NCI-H510A (cell line): Measurements from ENCODE around the gene NYAP1.

Experiments used
- DNase-seq: peaks from one replicate; lab custom pipeline; 2025; lab: John Stamatoyannopoulos, UW

NYAP1 gene

DNA sequence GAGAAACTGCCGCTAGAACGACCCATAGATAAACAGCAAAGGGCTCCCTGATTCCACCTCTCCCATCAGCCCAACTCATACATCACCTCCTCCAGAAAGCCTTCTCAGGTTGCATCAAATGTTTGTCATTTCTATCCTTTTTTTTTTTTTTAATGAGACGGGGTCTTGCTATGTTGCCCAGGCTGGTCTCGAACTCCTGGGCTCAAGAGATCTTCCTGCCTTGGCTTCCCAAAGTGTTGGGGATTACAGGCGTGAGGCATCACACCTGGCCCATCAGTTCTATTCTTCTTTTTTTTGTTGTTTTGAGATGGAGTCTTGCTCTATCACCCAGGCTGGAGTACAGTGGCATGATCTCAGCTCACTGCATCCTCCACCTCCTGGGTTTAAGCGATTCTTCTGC, 26.7 kb upstream of the NYAP1 start:
- no peak for DNase-seq

GRCh38 chr7:100464210-100464660, 19.5 kb upstream of the NYAP1 start, which contains the start of gene SPACDR:
SPACDR (minus strand) TSS chr7:100464260; CDS start chr7:100464025, 235 bp downstream.
- DNase-seq = no peak

DNA sequence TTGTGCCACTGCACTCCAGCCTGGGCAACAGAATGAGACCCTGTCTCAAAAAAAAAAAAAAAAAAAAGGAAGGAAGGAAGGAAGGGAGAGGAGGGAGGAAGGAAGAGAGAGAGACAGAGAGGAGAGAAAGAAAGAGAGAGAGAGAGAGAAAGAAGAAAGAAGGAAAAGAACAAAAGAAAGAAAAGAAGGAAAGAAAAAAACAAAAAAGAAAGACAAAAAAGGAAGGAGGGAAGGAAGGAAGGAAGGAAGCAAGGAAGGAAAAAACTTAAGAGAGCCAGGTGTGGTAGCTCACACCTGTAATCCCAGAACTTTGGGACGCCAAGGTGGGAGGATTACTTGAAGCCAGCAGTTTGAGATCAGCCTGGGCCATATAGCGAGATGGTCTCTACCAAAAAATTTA, 18.9 kb upstream of the NYAP1 start:
- no peak for DNase-seq

GRCh38 chr7:100465299-100465698, 18.4 kb upstream of the NYAP1 start:
- no peak for DNase-seq

- DNase-seq = no peak
Observed at GRCh38 chr7:100465702-100466311, 17.9 kb upstream of the NYAP1 start.

- no peak for DNase-seq
Observed at GRCh38 chr7:100466653-100467605, 16.8 kb upstream of the NYAP1 start.

DNA sequence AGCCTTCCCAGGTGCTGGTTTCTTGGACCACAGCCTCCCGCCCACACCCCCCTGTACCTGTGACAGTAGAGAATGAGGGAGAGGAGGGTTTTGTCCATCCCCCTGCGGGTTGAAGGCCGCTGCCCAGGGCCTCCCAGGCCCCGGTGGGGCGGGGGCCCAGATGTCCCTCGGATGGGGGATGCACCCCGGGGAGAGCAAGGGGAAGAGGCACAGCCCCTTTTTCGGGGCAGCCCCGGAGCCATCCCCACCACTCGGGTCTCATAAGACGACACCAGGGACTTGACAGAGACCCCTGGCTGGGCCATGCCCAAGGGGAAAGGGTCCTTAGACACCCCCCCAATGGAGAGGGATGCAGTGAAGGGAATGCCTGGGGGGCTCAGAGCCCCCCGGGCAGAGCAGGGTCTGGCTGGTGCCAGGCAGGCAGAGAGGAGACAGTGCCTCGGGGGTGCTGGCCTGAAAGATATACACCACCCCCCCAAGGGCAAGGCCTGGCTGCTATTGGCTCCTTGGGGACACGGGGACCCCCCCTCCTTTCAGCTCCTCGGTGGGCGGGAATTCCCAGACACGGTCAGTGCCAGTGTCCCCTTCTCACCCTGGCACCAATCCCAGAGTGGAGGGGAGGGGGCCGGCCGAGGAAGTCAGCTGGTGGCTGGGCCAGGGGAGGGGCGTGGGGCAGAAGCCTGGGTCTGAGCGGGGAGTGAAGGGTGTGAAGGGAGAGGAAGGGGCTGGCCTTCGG, 15.9 kb upstream of the NYAP1 start:
- no peak for DNase-seq

DNA sequence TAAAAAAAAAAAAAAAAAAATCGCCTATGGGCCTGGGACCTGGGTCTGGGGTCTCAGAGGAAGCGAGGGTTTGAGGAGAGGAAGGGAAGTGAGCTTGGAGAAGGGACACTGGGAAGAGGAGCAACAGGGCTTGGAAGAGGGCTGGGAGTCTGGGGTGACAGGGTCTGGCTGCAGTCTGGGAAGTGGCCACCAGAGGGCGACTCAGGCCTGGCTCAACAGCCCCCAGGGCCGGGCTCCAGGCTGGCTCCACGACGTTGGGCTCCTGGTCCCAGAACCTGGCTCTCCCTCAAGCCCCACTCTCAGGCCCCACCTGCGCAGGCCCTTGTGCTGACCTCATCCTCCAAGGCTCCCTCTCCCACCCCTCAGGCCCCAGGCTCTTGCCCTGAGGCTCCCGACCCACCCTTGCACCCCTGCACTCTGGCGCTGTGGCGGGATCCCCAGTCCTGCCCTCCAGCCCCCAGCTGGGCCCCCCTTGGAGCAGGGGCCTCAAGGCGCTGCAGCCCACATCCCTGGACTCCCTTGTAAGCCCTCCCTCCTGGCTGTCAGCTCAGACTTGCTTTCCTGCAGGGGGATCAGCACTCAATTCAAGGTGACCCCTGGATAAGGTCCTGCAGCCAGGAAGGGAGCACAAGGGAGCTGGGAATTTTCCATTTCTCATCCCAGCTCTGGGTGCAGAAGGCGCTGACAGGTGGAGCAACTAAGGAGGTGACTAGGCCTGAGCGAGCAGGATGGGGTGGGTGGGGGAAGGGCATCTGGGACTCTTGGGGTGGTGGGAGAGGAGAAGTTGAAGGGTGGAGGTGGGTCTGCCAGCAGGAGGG, 14.3 kb upstream of the NYAP1 start:
- DNase-seq = no peak

DNA sequence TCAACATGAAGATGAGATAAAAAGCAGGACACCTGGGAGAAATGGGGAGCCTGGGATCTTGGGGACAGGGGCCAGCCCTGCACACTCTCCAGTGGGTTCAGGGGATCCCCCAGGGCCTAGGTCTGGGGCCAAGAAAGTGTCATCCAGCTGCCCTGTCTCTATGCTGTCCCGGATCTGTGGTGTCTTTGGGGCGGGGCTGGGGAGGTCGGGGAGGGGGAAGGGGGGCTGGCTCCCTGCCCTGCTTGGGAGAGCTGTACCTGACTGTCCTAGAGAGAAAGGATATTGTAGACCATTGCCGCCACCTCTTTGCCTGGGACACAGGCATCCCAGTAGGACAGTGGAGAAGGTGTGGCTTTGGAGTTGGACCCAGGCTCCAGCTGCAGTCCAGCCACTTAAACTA, 12.7 kb upstream of the NYAP1 start:
- no peak for DNase-seq

- no peak for DNase-seq
Observed at GRCh38 chr7:100472121-100472851, 11.4 kb upstream of the NYAP1 start.

DNA sequence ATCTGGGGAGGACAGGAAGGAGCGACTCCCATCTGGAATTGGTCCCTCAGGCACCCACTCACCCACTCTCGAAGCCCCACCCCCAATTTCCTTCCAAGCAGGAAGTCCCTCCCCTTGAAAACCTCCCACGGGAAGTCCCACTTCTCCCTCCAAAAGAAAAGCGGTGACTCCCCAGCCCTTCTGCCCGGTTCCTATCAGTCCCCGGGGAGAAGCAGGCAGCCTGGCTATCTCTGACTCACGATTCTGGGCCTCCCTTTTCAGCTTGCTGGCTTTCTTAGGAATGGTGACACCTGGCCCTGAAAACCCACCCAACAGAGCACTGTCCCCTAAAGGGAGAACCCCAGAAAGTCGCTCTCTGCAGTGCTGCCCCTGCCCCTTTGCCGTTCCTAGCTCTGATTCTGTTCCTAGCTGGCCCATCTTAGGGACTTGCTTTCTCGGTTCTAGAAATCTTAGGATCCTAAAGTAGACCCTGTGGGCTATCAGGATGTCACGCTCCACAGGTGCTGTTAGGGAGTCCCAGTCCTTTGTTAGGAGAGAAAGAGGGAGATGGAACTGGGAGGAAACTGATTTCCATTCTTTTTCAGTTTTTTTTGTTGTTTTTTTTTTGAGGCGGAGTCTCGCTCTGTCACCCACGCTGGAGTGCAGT, 10.8 kb upstream of the NYAP1 start:
- no peak for DNase-seq

GRCh38 chr7:100475549-100475948, 8.2 kb upstream of the NYAP1 start:
- no peak for DNase-seq

DNA sequence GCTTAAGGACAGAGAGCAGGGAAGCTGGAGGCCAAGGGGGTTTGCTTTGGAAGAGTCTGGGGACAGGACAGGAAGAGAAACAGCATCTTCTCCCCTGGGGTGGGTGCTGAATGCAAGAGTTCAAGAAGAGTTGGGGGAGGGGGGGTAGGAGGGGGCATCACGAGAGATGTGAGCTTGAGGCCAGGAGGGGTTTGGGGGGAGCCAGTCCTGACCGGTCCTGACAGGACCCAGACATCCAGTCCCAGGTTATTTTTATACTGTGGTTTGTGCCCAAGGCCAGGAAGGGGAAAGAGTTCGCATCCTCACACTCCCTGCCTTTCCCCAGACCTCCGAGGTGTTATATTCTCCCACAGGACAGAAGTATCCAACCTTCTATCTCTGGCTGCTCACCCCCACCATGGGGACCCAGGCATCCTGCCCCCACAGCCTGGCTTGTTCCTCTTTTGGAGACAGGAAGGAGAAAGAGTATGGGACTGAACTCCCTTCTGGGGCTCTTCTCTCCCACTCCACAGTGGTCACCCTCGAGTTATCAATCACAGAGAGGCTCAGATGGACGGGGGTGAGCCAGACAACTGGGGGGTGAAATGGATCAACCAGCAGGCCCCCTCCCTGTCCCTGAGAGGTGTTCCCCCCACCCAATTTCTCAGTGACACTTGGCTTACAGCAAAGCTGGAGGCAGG, 7.5 kb upstream of the NYAP1 start:
- no peak for DNase-seq

GRCh38 chr7:100476903-100477870, 6.5 kb upstream of the NYAP1 start:
- DNase-seq = no peak

- DNase-seq = no peak
Observed at GRCh38 chr7:100477871-100478267, 5.9 kb upstream of the NYAP1 start.

DNA sequence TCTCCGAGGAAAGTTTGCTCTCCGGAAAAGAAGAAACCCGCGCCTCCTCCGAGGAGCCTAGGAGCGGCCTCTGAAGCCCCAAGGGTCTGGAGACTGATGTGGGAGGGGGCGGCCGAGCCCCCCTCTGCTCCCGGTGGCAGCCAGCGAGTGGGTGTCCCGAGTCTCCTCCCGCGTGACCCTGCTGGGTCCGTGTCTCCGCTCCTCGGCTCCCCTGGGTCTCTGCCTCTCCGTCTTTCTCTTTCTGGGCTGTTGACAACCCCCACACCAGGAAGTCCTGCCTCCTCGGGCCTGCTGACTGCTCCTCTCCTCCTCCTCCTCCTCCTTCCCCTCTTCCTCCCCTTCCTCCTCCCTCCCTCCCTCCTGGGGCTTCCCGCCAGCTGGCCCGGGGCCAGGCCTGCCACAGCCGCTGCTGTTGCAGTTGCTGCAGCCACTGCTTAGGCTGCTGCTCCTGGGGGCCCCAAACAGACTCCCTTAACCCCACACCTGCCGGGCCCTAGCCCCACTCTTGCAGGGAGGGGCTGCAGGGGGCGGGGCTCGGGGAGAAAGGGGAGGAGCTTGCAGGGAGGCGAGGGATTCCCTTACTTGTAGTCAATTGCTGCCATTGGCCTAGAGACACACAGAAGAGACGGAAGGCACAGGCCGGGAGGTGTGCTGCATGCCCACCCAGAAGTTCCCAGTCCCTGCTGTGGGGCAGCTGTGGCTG, 4.6 kb upstream of the NYAP1 start, which contains the start of gene TSC22D4:
TSS of gene TSC22D4 (minus strand) at position 257 of the 703 bp plus-strand sequence. CDS start 1,176 bp downstream, outside the sequence.
- peak; percentile 69 for DNase-seq

GRCh38 chr7:100481466-100481865, 2.3 kb upstream of the NYAP1 start:
- no peak for DNase-seq

DNA sequence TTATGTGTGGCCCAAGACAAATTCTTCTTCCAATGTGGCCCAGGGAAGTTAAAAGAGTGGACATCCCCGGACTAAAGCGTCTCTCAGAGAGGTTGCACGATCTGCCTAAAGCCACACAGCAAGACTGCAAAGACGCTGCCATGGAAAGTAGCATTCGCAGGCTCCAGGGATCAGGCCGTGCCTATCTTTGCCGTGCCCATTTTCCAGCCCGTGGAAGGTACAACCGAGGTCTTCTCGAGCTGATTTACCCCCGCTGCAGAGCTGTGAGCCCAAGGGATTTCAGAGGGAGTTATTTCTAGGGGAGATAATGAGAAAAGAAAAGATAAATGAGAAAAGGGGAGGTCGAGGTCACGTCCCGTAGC, 1.0 kb upstream of the NYAP1 start:
- no peak for DNase-seq
